HCT116 (cell line): ENCODE measurements around the gene VMAC.

Experiments used
- ELF1 ChIP-seq: IDR thresholded peaks from 2 replicates; pipeline ENCODE4 v1.6.1; 2012; ENCODE audit warnings: low read depth, borderline replicate concordance
- TF ChIP-seq, protein P1 (sequence below), 3 experiments: fragments of 200-600 bp in 1 of 3; sonication (generic) in 1 of 3; IDR thresholded peaks in 2 of 3; conservative IDR thresholded peaks in 1 of 3; 2 replicates each; pipeline ENCODE4 v1.5.1; 2012 to 2017; ENCODE audit warnings: low read depth in 2 of 3, low read length in 2 of 3, antibody characterized with exemption in 1 of 3, borderline replicate concordance in 1 of 3, control low read depth in 1 of 3, mild to moderate bottlenecking in 1 of 3, mixed read lengths in 1 of 3, mixed run types in 1 of 3, moderate library complexity in 1 of 3; ENCODE audit not compliant: insufficient read depth in 1 of 3

DNA sequence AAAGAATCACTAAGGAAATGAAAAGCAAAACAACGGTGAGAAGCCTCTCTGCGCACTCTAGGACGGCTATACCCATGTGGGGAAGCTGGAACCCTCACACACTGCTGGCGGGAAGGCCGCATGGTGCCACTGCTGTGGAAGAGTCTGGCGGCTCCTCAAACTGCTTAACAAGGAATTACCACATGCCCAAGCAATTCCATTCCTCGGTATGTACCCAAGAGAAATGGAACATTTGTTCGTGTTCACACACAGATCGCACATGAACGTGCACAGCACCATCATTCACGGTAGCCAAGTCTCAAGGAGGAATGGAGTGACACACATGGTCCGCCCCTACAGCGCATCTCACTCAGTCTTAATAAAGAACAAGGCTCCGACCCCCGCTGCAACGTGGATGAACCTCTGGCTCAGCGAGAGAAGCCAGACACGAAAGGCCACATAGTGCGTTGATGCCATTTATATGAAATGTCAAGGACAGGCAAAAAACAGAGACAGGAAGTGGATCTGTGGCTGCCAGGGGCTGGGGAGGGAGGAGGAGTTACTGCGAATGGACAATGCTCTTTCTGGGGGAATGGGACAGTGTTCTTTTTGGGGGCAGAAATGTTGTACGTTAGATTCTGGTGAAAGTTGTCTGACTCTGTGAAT, 17.0 kb downstream of the VMAC start:
- TF ChIP-seq, protein P1, sequence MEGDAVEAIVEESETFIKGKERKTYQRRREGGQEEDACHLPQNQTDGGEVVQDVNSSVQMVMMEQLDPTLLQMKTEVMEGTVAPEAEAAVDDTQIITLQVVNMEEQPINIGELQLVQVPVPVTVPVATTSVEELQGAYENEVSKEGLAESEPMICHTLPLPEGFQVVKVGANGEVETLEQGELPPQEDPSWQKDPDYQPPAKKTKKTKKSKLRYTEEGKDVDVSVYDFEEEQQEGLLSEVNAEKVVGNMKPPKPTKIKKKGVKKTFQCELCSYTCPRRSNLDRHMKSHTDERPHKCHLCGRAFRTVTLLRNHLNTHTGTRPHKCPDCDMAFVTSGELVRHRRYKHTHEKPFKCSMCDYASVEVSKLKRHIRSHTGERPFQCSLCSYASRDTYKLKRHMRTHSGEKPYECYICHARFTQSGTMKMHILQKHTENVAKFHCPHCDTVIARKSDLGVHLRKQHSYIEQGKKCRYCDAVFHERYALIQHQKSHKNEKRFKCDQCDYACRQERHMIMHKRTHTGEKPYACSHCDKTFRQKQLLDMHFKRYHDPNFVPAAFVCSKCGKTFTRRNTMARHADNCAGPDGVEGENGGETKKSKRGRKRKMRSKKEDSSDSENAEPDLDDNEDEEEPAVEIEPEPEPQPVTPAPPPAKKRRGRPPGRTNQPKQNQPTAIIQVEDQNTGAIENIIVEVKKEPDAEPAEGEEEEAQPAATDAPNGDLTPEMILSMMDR (IDR thresholded peaks at IDR 0.05 in 2 of 3, conservative IDR thresholded peaks at IDR 0.05 in 1 of 3; ENCODE audit: borderline replicate concordance in 1 of 3, insufficient read depth in 1 of 3, low read depth in 2 of 3, low read length in 2 of 3), result no peak
- TF ChIP-seq ELF1, result no peak
